KOPT-K1 (cell line): ENCODE measurements around the gene BCLAF3.

Experiments used
- H3K27ac ChIP-seq: fragments of 200-600 bp; sonication (generic); 2 replicates; pipeline ENCODE4 v1.5.1; 2016; ENCODE audit warnings: antibody characterized with exemption, mild to moderate bottlenecking, low read depth, low read length; ENCODE audit not compliant: poor library complexity, severe bottlenecking
- H3K36me3 ChIP-seq: fragments of 200-600 bp; sonication (generic); 2 replicates; pipeline ENCODE4 v1.5.1; 2017; ENCODE audit warnings: antibody characterized with exemption, mild to moderate bottlenecking, low read length, moderate library complexity; ENCODE audit not compliant: insufficient read depth
- H3K9me3 ChIP-seq: fragments of 200-600 bp; sonication (generic); 2 replicates; pipeline ENCODE4 v1.5.1; 2017; ENCODE audit warnings: antibody characterized with exemption, low read length, mild to moderate bottlenecking; ENCODE audit not compliant: insufficient read depth, poor library complexity, severe bottlenecking

BCLAF3 gene

GRCh38 chrX:19954335-19955096 is 36.3 kb downstream of the BCLAF3 start:
- H3K9me3 ChIP-seq, result no peaks in the 10 kb centered on the region
- no peak overlapping the region for H3K27ac ChIP-seq
- H3K36me3 ChIP-seq, result no peaks in the 10 kb centered on the region

DNA sequence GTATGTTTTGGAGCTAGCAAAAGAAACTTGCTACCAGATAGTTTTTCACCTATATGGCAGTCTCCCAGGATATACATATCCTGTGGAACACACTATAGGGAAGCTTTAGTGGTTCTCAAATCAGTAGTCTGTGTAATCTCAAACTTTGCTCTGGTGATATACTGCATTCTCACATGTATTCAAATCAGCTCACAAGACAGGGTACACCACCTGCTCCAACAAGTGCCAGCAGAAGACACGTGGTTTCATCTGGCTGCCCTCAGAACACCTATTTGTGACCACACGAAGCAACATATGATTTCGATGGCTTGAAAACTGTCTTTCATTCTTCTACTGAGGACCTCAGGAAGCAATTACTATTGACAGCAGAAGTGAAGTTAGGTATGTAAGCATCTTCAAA is 37.7 kb downstream of the BCLAF3 start:
- Histone ChIP-seq H3K27ac (no peak overlapping the region), H3K36me3 (no peaks in the 10 kb centered on the region), H3K9me3 (no peaks in the 10 kb centered on the region)

DNA sequence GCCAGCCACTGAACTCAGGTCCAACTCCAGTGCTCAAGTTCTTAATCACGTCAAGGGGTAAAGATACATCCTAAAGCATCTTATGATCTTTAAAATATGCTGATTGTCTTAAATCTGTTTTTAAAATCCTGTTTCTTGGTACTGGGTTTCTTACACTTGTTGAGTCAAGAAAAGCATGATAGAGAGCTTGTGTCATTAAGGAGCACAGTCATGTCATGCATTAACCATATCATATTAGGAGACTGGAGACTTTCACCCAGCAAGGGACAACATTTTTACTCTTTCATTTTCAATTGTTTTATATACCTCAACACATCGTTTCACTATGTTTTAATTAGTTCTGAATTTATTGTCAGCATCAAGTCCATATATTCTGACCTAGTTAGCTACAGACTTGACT is 41.5 kb downstream of the BCLAF3 start:
- Histone ChIP-seq H3K9me3 (no peaks in the 10 kb centered on the region), H3K36me3 (no peaks in the 10 kb centered on the region), H3K27ac (no peak overlapping the region)

GRCh38 chrX:19947612-19948011 is 43.2 kb downstream of the BCLAF3 start:
- Histone ChIP-seq H3K9me3 (no peaks in the 10 kb centered on the region), H3K36me3 (no peaks in the 10 kb centered on the region), H3K27ac (no peak overlapping the region)
